Breast epithelium (tissue), 4 donors: ENCODE measurements around the gene GOLGA6L10. TPM values are rescaled to one million over a fixed set of nuclear protein-coding genes. Genes with fewer than 3 reads are reported as not detected.
"Not testable (repeated sequence)": the region's sequence is repeated elsewhere in the genome, so short reads cannot be mapped to it uniquely, and the experiment has no call there.

Source experiments
- DNase-seq, 2 donors: peaks; one replicate each; pipeline ENCODE4 v3.0.0-alpha.2; 2019; ENCODE audit warnings: low spot score in 2 of 2
- H3K27ac ChIP-seq, 2 donors: fragments of 200-600 bp; sonication (generic) in 1 of 2; one replicate each; pipeline ENCODE4 v1.5.1; 2016 to 2019; ENCODE audit warnings: mild to moderate bottlenecking in 1 of 2
- H3K27me3 ChIP-seq, 2 donors: fragments of 200-600 bp; sonication (generic) in 1 of 2; one replicate each; pipeline versions ENCODE4 v1.5.1 to v1.6.0; 2017 to 2019; ENCODE audit warnings: control low read depth in 1 of 2, mild to moderate bottlenecking in 1 of 2
- H3K36me3 ChIP-seq: fragments of 200-600 bp; one replicate; pipeline ENCODE4 v1.5.1; 2019
- H3K4me1 ChIP-seq, 2 donors: fragments of 200-600 bp; sonication (generic); one replicate each; pipeline ENCODE4 v1.5.1; 2016 to 2019; ENCODE audit warnings: control low read depth in 1 of 2
- H3K4me3 ChIP-seq, 3 donors: fragments of 200-600 bp; sonication (generic); 1 replicate in 2 of 3; 2 replicates in 1 of 3; pipeline ENCODE4 v1.5.1; 2016 to 2019; ENCODE audit warnings: mild to moderate bottlenecking in 3 of 3, moderate library complexity in 2 of 3
- H3K9me3 ChIP-seq, 2 donors: fragments of 200-600 bp; sonication (generic) in 1 of 2; one replicate each; pipeline ENCODE4 v1.5.1; 2016 to 2019; ENCODE audit warnings: control low read depth in 1 of 2
- CTCF ChIP-seq, 3 donors: fragments of 450-650 bp; IDR thresholded peaks; one replicate each; pipeline ENCODE4 v1.5.1; 2016 to 2017; ENCODE audit warnings: antibody characterized with exemption in 3 of 3, mild to moderate bottlenecking in 3 of 3, moderate library complexity in 3 of 3
- POLR2A ChIP-seq: fragments of 450-650 bp; IDR thresholded peaks from one replicate; pipeline ENCODE4 v1.6.1; 2016; ENCODE audit warnings: antibody characterized with exemption, mild to moderate bottlenecking, moderate library complexity
- POLR2AphosphoS5 ChIP-seq, 3 donors: sonication (generic); formaldehyde crosslinking; IDR thresholded peaks; one replicate each; pipeline ENCODE4 v1.6.1; 2017; ENCODE audit warnings: antibody characterized with exemption in 3 of 3
- intact Hi-C: fragments of 100-400 bp; cut with DNase I; formaldehyde crosslinking; loops from one replicate; pipeline ENCODE4 v1.15.1; 2023; ENCODE audit warnings: low total_unique reads
- total RNA-seq, 3 donors: library from RNA; depleted of rRNA; stranded (reverse); fragments of >200 nt; gene quantifications; one replicate each; pipeline ENCODE4 v1.1.0, GENCODE V29; 2016

The GOLGA6L10 gene
- total RNA-seq, 3 donors from 2014 or later = 0.48 to 2.6 (median 1.6) TPM

- H3K27ac ChIP-seq = no peak overlapping the region
- no peaks in the 10 kb centered on the region for H3K4me1 ChIP-seq
- no peak for DNase-seq
- TF ChIP-seq POLR2AphosphoS5 (IDR thresholded peaks at IDR 0.05) (no peak), POLR2A (no peak), CTCF (IDR thresholded peaks at IDR 0.05) (no peak)
- H3K27me3 ChIP-seq = no peaks in the 10 kb centered on the region
- no peaks in the 10 kb centered on the region for H3K9me3 ChIP-seq
- intact Hi-C loops = no loop called here
- no peak overlapping the region for H3K4me3 ChIP-seq
- no peaks in the 10 kb centered on the region for H3K36me3 ChIP-seq
Observed at GRCh38 chr15:82303956-82304777, 45.1 kb downstream of the GOLGA6L10 start.

- Histone ChIP-seq H3K27ac (no peak overlapping the region), H3K4me3 (no peak overlapping the region), H3K9me3 (no peaks in the 10 kb centered on the region), H3K4me1 (no peaks in the 10 kb centered on the region), H3K36me3 (no peaks in the 10 kb centered on the region), H3K27me3 (no peaks in the 10 kb centered on the region)
- no peak for TF ChIP-seq POLR2AphosphoS5 (IDR thresholded peaks at IDR 0.05)
- TF ChIP-seq CTCF (IDR thresholded peaks at IDR 0.05) = no peak
- no peak for TF ChIP-seq POLR2A
- intact Hi-C loops = no loop called here
- no peak for DNase-seq
Observed at GRCh38 chr15:82301296-82302016, 47.8 kb downstream of the GOLGA6L10 start.

GRCh38 chr15:82300883-82301282 is 48.4 kb downstream of the GOLGA6L10 start:
- intact Hi-C loops = no loop called here
- H3K27me3 ChIP-seq = no peaks in the 10 kb centered on the region
- H3K27ac ChIP-seq = no peak overlapping the region
- no peaks in the 10 kb centered on the region for H3K36me3 ChIP-seq
- no peak overlapping the region for H3K4me3 ChIP-seq
- no peak for DNase-seq
- H3K4me1 ChIP-seq = no peaks in the 10 kb centered on the region
- TF ChIP-seq CTCF (IDR thresholded peaks at IDR 0.05) = no peak
- TF ChIP-seq POLR2AphosphoS5 (IDR thresholded peaks at IDR 0.05) = no peak
- TF ChIP-seq POLR2A = no peak
- no peaks in the 10 kb centered on the region for H3K9me3 ChIP-seq

- H3K27ac ChIP-seq, H3K27me3 ChIP-seq, H3K36me3 ChIP-seq, DNase-seq, H3K9me3 ChIP-seq, H3K4me1 ChIP-seq, H3K4me3 ChIP-seq, intact Hi-C loops: not testable (repeated sequence)
Observed at GRCh38 chr15:82300326-82300725, 48.9 kb downstream of the GOLGA6L10 start.

- DNase-seq, intact Hi-C loops, H3K9me3 ChIP-seq, H3K4me1 ChIP-seq, H3K4me3 ChIP-seq, H3K27me3 ChIP-seq, H3K36me3 ChIP-seq, H3K27ac ChIP-seq: not testable (repeated sequence)
Observed at GRCh38 chr15:82299511-82299914, 49.8 kb downstream of the GOLGA6L10 start.

- no peaks in the 10 kb centered on the region for H3K4me1 ChIP-seq
- DNase-seq = no peak
- H3K27ac ChIP-seq = no peak overlapping the region
- H3K27me3 ChIP-seq = no peaks in the 10 kb centered on the region
- no peaks in the 10 kb centered on the region for H3K9me3 ChIP-seq
- no peak overlapping the region for H3K4me3 ChIP-seq
- TF ChIP-seq POLR2AphosphoS5 (IDR thresholded peaks at IDR 0.05) = no peak
- TF ChIP-seq CTCF (IDR thresholded peaks at IDR 0.05) = no peak
- TF ChIP-seq POLR2A = no peak
- H3K36me3 ChIP-seq = no peaks in the 10 kb centered on the region
- intact Hi-C loops = no loop called here
Observed at GRCh38 chr15:82298520-82298919, 50.8 kb downstream of the GOLGA6L10 start.
